NCI-H2196 treated with DMSO at 0.1 percent for 48 hours (cell line): ENCODE measurements around the gene CAMK1G.

Experiments used
- DNase-seq: peaks from one replicate; lab custom pipeline; 2025; ENCODE audit not compliant: unreplicated experiment; lab: John Stamatoyannopoulos, UW

Gene CAMK1G

GRCh38 chr1:209634005-209634737 lies 50.7 kb downstream of the CAMK1G start:
- no peak for DNase-seq

- no peak for DNase-seq
Measured at GRCh38 chr1:209635850-209636249, 52.3 kb downstream of the CAMK1G start.

GRCh38 chr1:209641832-209642172 lies 58.3 kb downstream of the CAMK1G start:
- no peak for DNase-seq

- no peak for DNase-seq
Measured at GRCh38 chr1:209642816-209643215, 59.3 kb downstream of the CAMK1G start.

- DNase-seq, result no peak
Measured at GRCh38 chr1:209643285-209644020, 59.9 kb downstream of the CAMK1G start.

GRCh38 chr1:209645574-209646452 lies 62.3 kb downstream of the CAMK1G start:
- DNase-seq, result no peak

- no peak for DNase-seq
Measured at GRCh38 chr1:209646558-209646957, 63.0 kb downstream of the CAMK1G start.

- DNase-seq, result no peak
Measured at GRCh38 chr1:209647156-209647555, 63.6 kb downstream of the CAMK1G start.

GRCh38 chr1:209648346-209648745 lies 64.8 kb downstream of the CAMK1G start:
- DNase-seq, result no peak

- no peak for DNase-seq
Measured at GRCh38 chr1:209648931-209649776, 65.6 kb downstream of the CAMK1G start.

- DNase-seq, result no peak
Measured at GRCh38 chr1:209650454-209650853, 66.9 kb downstream of the CAMK1G start.

- DNase-seq, result no peak
Measured at GRCh38 chr1:209651138-209651587, 67.6 kb downstream of the CAMK1G start.

- no peak for DNase-seq
Measured at GRCh38 chr1:209652121-209652735, 68.7 kb downstream of the CAMK1G start, which contains the start of gene LAMB3. Gene LAMB3 (minus strand): TSS chr1:209652425. CDS start chr1:209650944, 1,481 bp downstream.

- DNase-seq, result peak; percentile 78
Measured at GRCh38 chr1:209652873-209653401, 69.4 kb downstream of the CAMK1G start.

- no peak for DNase-seq
Measured at GRCh38 chr1:209653915-209654351, 70.4 kb downstream of the CAMK1G start.

GRCh38 chr1:209655411-209656231 lies 72.1 kb downstream of the CAMK1G start:
- DNase-seq, result no peak

GRCh38 chr1:209657140-209657879 lies 73.8 kb downstream of the CAMK1G start:
- DNase-seq, result no peak

- DNase-seq, result no peak
Measured at GRCh38 chr1:209657918-209658317, 74.4 kb downstream of the CAMK1G start.
